GM23338 (cell line): ENCODE measurements around the gene NCOA6. TPM values are rescaled to one million over a fixed set of nuclear protein-coding genes. Genes with fewer than 3 reads are reported as not detected.

Source experiments
- ATAC-seq: fragments of 200-7000 bp; cut with Tn5 transposase; 3 replicates; pipeline ENCODE4 v1.9.1; 2020
- DNase-seq: peaks from one replicate; pipeline ENCODE4 v3.0.0-alpha.2; 2015; ENCODE audit warnings: low spot score
- H2AFZ ChIP-seq: fragments of 200-600 bp; sonication (generic); 2 replicates; pipeline ENCODE4 v1.8.0; 2016; ENCODE audit warnings: antibody characterized with exemption, mild to moderate bottlenecking, moderate library complexity
- H3F3A ChIP-seq: fragments of 200-600 bp; sonication (generic); replicated peaks from 2 replicates; pipeline ENCODE4 v1.8.0; 2017; ENCODE audit warnings: antibody characterized with exemption, mixed run types, low read depth
- H3K27ac ChIP-seq: fragments of 200-600 bp; sonication (generic); 2 replicates; pipeline ENCODE4 v1.6.1; 2016; ENCODE audit warnings: low read depth
- H3K27me3 ChIP-seq: fragments of 200-600 bp; sonication (generic); 2 replicates; pipeline ENCODE4 v1.8.0; 2016; ENCODE audit warnings: mild to moderate bottlenecking, mixed run types, moderate library complexity; ENCODE audit not compliant: insufficient read depth
- H3K36me3 ChIP-seq: fragments of 200-600 bp; sonication (generic); 2 replicates; pipeline ENCODE4 v1.8.0; 2016; ENCODE audit warnings: mild to moderate bottlenecking; ENCODE audit not compliant: insufficient read depth
- H3K4me1 ChIP-seq: fragments of 200-600 bp; sonication (generic); 2 replicates; pipeline ENCODE4 v1.8.0; 2016; ENCODE audit warnings: mild to moderate bottlenecking, moderate library complexity; ENCODE audit not compliant: insufficient read depth
- H3K4me2 ChIP-seq: fragments of 200-600 bp; sonication (generic); 2 replicates; pipeline ENCODE4 v1.7.1; 2017; ENCODE audit warnings: mixed run types
- H3K4me3 ChIP-seq: fragments of 200-600 bp; sonication (generic); 2 replicates; pipeline ENCODE4 v1.6.1; 2016; ENCODE audit warnings: mixed run types
- H3K79me2 ChIP-seq: fragments of 200-600 bp; sonication (generic); replicated peaks from 2 replicates; pipeline ENCODE4 v1.8.0; 2017; ENCODE audit warnings: mild to moderate bottlenecking; ENCODE audit not compliant: insufficient read depth
- H3K9me2 ChIP-seq: fragments of 200-600 bp; sonication (generic); 2 replicates; pipeline ENCODE4 v1.8.0; 2017; ENCODE audit not compliant: insufficient read depth
- H4K20me1 ChIP-seq: fragments of 200-600 bp; sonication (generic); replicated peaks from 2 replicates; pipeline ENCODE4 v1.8.0; 2017; ENCODE audit warnings: mild to moderate bottlenecking; ENCODE audit not compliant: insufficient read depth
- H3K27ac Mint-ChIP-seq: 2 replicates; pipeline ENCODE4 v1.8.0; 2020; ENCODE audit warnings: inconsistent platforms, mild to moderate bottlenecking, moderate library complexity, mixed read lengths
- H3K27me3 Mint-ChIP-seq: 3 replicates; pipeline ENCODE4 v1.8.0; 2022; ENCODE audit warnings: low read depth, mild to moderate bottlenecking, moderate library complexity, mixed read lengths, inconsistent platforms; ENCODE audit not compliant: insufficient read depth, poor library complexity
- H3K36me3 Mint-ChIP-seq: 3 replicates; pipeline ENCODE4 v1.8.0; 2021; ENCODE audit warnings: low read depth, mild to moderate bottlenecking, inconsistent platforms, moderate library complexity, mixed read lengths
- H3K4me1 Mint-ChIP-seq: 3 replicates; pipeline ENCODE4 v1.8.0; 2020; ENCODE audit warnings: mild to moderate bottlenecking, inconsistent platforms, mixed read lengths
- H3K4me3 Mint-ChIP-seq: 3 replicates; pipeline ENCODE4 v1.8.0; 2021; ENCODE audit warnings: moderate library complexity, mild to moderate bottlenecking, inconsistent platforms, mixed read lengths
- H3K9me3 Mint-ChIP-seq: 3 replicates; pipeline ENCODE4 v1.8.0; 2020; ENCODE audit warnings: moderate library complexity, mild to moderate bottlenecking, inconsistent platforms, mixed read lengths
- CREB1 ChIP-seq: fragments of 250-450 bp; sonication (Bioruptor Pico); IDR thresholded peaks from 2 replicates; pipeline ENCODE4 v1.5.0; 2020; ENCODE audit warnings: low read depth, mild to moderate bottlenecking, moderate library complexity
- CTCF ChIP-seq, 2 experiments: fragments of 200-600 bp in 1 of 2; sonication (generic) in 1 of 2; conservative IDR thresholded peaks; 2 replicates each; pipeline versions ENCODE4 v1.5.1 to v1.6.1; 2016 to 2017; ENCODE audit warnings: antibody characterized with exemption in 2 of 2, low read depth in 2 of 2, mild to moderate bottlenecking in 2 of 2, moderate library complexity in 1 of 2
- ETS1 ChIP-seq: IDR thresholded peaks from 2 replicates; pipeline ENCODE4 v1.6.1; 2016; ENCODE audit warnings: antibody characterized with exemption
- EZH2 ChIP-seq: fragments of 200-600 bp; sonication (generic); IDR thresholded peaks from one replicate; pipeline ENCODE4 v1.8.0; 2017; ENCODE audit warnings: antibody characterized with exemption, mild to moderate bottlenecking, low read depth; ENCODE audit not compliant: unreplicated experiment
- EZH2phosphoT487 ChIP-seq: fragments of 200-600 bp; sonication (generic); IDR thresholded peaks from one replicate; pipeline ENCODE4 v1.8.1; 2018; ENCODE audit warnings: antibody characterized with exemption; ENCODE audit not compliant: unreplicated experiment
- JUNB ChIP-seq: IDR thresholded peaks from one replicate; pipeline ENCODE4 v1.6.1; 2016; ENCODE audit warnings: antibody characterized with exemption; ENCODE audit not compliant: unreplicated experiment
- NANOG ChIP-seq: IDR thresholded peaks from 2 replicates; pipeline ENCODE4 v1.6.1; 2016; ENCODE audit warnings: antibody characterized with exemption, borderline replicate concordance
- POLR2AphosphoS5 ChIP-seq: IDR thresholded peaks from 2 replicates; pipeline ENCODE4 v1.6.1; 2016; ENCODE audit warnings: antibody characterized with exemption, low read depth
- REST ChIP-seq: IDR thresholded peaks from one replicate; pipeline ENCODE4 v1.6.1; 2018; ENCODE audit warnings: antibody characterized with exemption; ENCODE audit not compliant: unreplicated experiment
- STAT1 ChIP-seq: IDR thresholded peaks from one replicate; pipeline ENCODE4 v1.6.1; 2016; ENCODE audit warnings: antibody characterized with exemption; ENCODE audit not compliant: unreplicated experiment
- ZNF114 ChIP-seq: fragments of 250-450 bp; sonication (Bioruptor Pico); IDR thresholded peaks from 2 replicates; pipeline ENCODE4 v1.5.0; 2020; ENCODE audit warnings: mild to moderate bottlenecking, moderate library complexity
- ZNF331 ChIP-seq: fragments of 250-450 bp; sonication (Bioruptor Pico); IDR thresholded peaks from 2 replicates; pipeline ENCODE4 v1.5.0; 2020; ENCODE audit warnings: low read depth, mild to moderate bottlenecking, moderate library complexity
- ZNF462 ChIP-seq: fragments of 250-450 bp; sonication (Bioruptor Pico); IDR thresholded peaks from 2 replicates; pipeline ENCODE4 v1.5.0; 2020; ENCODE audit warnings: mild to moderate bottlenecking, moderate library complexity
- polyA plus RNA-seq: library from polyadenylated mRNA; unstranded; fragments of >200 nt; fragmentation: Nextera tagmentation; extraction: Ambion mirVana; gene quantifications from 2 replicates; pipeline ENCODE4 v1.2.1, GENCODE V29; 2016
- total RNA-seq: library from RNA; depleted of rRNA; stranded (reverse); fragments of >200 nt; shearing (Covaris generic); gene quantifications from 2 replicates; pipeline ENCODE4 v1.2.3, GENCODE V29; 2014

NCOA6 gene
- total and polyA plus RNA-seq, 2 experiments from 2014 or later: 10.6 to 17.4 TPM

- H3K4me3 Mint-ChIP-seq: peak overlapping the region; percentile 83
- peaks cover 10% of the 10 kb centered on the region; the same call in 1 of the 2 replicates for H3K4me1 ChIP-seq
- peak overlapping the region; percentile 93 for H2AFZ ChIP-seq
- no peaks in the 10 kb centered on the region for H3K9me2 ChIP-seq
- no peaks in the 10 kb centered on the region for H3K36me3 Mint-ChIP-seq
- H3K9me3 Mint-ChIP-seq: no peaks in the 10 kb centered on the region; the same call in 2 of the 3 replicates
- peak overlapping the region; percentile 94 for H3K4me3 ChIP-seq
- H3K27me3 Mint-ChIP-seq: peaks cover 33% of the 10 kb centered on the region
- no peaks in the 10 kb centered on the region for H3K36me3 ChIP-seq
- H4K20me1 ChIP-seq: no peaks in the 10 kb centered on the region
- TF ChIP-seq REST: no peak
- no peak for TF ChIP-seq STAT1
- no peak for TF ChIP-seq ZNF462 (CRISPR knock-in tag)
- no peak for TF ChIP-seq POLR2AphosphoS5
- no peak for TF ChIP-seq ETS1
- TF ChIP-seq NANOG: no peak
- TF ChIP-seq ZNF331 (CRISPR knock-in tag): no peak
- no peak for TF ChIP-seq EZH2
- no peak for TF ChIP-seq JUNB
- TF ChIP-seq ZNF114 (CRISPR knock-in tag): no peak
- no peak for TF ChIP-seq CTCF (conservative IDR thresholded peaks at IDR 0.05; ENCODE audit: low read depth in 2 of 2)
- TF ChIP-seq CREB1: no peak
- no peak for TF ChIP-seq EZH2phosphoT487
- H3K4me2 ChIP-seq: peak overlapping the region; percentile 95
- H3K27ac ChIP-seq: no peak overlapping the region
- 0 out of 2 replicates have a peak, but pooled peaks cover 5% of the 10 kb centered on the region for H3F3A ChIP-seq
- no peaks in the 10 kb centered on the region for H3K79me2 ChIP-seq
- no peak for DNase-seq
- H3K4me1 Mint-ChIP-seq: peaks cover 10% of the 10 kb centered on the region; the same call in 2 of the 3 replicates
- H3K27ac Mint-ChIP-seq: no peak overlapping the region
- H3K27me3 ChIP-seq: peaks cover 25% of the 10 kb centered on the region
- ATAC-seq: no peak
Observed at GRCh38 chr20:34710568-34710839, 114.9 kb downstream of the NCOA6 start.
